Measurements from ENCODE around the gene MAP1B. TPM values are rescaled to one million over a fixed set of nuclear protein-coding genes. Genes with fewer than 3 reads are reported as not detected.

Gene MAP1B
- total RNA-seq, 1 donor from 2014 or later = 593 TPM

DNA sequence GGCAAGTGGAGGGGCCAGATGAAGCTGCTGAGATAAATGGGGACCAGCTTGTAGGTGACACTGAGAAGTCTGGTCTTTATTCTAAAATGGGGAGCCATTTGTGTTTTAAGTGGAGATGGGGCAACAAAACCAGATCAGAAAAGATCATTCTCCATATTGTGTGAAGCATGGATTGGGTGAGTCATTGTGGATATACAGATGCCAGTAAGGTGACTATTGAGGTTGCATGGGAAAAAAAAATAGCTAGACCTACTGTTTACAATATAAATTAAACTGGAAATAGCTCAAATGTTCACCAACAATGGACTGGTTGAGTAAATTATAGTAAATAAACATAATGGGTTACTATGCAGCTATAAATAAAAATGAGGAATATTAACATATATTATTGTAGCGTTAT, 5.4 kb upstream of the MAP1B start:
- no peak for DNase-seq

DNA sequence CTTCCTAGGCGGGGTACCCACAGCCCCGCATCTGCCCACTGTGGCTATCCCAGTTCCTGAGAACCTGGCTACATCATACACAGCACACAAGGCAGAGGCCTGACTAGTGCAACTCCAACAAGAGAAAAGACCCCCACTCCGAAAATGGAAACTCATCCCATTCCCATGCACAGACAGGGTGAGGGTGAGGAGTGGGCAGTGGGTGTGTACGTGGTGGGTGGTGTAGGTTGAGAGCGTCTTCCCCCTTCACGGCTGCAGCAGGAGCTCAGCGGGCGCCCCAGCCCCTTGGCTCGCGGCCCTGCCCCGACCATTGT, 501 bp upstream of the MAP1B start:
- DNase-seq = no peak

DNA sequence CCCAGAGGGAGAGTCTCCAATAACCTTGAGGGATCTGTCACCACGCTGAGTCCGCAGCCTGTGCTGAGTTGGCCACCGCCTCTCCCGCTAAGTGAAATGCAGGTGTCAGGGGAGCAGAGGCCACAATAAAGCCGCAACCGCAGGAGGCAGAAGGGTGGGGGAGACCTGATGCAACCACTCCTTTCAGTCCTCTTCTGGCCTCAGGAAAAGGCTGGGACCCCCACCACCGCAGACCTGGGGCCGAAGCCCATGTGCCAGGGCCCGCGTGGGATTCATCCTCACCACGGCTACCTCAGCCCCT, 576 bp downstream of the MAP1B start:
- DNase-seq = no peak

DNA sequence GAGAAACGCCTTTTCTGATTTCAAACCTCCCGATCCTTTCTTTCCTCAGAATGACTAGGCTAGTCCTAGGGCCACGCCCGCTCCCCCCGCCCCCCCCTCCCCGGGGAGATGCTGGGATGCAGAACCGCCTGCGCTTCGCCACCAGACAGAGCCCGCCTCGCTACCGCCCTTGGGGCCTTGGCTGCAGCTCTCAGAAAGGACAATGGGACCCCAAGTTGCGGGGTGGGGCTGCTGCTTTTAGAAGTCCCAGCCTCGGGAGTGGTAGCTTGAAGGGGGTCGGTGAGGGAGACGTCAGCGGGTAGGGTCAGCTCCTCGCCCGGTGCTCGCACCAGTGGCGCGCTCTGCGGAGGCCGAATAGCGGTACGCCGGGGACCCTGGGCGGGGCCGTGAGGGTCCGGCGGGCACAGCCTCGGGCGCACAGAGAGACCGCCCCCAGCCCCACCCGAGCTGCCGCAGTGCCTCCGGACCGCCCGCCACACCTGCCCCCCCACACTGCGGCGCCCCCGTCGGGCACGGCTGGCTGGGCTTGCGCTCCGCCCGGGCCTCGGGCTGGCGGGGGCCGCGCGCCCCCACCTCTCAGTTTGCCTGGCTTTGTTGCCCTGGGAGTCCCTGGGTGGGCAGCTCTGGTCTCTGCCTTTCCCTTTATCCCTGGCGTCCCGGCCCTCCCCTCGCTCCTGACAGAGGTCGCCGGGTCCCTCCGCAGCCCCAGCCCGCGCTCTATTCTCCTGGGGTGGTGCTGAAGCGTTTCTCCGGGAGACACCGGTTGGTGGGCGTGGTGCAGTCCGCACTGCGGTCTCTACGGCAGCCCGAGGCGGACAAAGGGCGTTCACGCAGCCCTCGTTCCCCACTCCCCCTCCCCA, 1.2 kb downstream of the MAP1B start:
- DNase-seq = peak; percentile 64

DNA sequence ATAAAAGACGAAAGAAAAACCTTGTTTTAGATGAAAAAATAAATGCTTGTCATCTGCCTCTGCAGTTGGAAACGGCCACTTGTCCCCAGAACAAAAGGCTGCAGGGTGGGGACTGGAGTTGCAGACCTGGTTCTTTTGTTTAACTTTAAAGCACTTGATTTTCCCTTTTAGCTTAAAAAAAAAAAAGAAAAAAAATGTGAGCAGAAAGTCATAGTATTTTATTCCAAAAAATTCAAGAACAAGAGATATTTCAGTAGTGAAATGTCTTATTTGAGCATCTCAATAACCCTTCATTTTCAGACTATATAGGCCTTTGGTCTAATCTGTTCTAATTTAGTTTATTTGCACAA, 1.8 kb downstream of the MAP1B start:
- no peak for DNase-seq

DNA sequence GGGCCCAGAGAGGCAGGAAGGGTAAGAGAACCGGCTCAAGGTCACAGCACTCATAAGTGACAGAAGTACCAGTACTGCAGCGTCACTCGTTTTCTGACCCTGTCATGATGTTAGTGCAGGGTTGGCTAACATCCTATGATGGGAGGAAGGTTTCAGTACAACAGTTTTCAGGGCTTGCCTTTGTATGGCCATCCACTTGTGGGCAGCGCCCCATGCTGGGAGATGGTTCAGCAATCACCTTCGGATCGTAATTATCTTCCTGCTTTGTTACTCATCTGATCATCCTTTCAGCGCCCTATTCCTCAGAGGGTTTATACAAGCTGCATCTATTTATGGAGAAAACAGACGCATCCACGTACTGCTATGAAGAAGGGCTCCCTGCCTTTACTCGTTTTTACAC, 2.4 kb downstream of the MAP1B start:
- DNase-seq = no peak

DNA sequence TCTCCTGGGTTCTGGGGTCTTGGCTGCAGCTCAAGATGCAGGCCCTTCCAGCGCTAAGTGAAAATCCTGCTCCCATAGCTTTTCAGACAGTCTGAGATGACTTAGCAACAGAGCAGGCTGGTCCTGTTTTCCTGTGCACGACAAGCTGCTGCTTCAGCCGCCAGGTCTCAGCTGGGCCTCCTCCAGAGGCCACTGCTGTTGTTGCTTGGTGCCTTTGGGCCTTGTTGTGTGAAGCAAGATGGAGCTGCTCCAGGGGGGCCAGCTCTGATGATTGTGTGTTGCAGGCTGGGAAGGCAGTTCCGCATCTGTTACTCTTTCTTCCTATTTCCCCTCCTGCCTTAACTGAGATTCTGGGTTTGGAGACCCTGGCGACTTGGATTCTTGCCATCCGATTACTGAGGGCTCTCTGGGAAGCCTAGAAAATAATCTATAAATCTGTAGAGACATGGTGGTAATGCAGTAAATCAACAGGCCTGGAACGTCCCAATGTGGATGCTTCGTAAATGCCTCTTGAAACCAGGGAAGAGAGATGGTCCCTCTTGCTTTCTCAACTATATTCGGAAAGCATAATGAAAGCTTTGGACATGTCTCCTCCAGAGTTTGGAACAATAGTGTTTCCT, 3.2 kb downstream of the MAP1B start:
- peak; percentile 22 for DNase-seq

DNA sequence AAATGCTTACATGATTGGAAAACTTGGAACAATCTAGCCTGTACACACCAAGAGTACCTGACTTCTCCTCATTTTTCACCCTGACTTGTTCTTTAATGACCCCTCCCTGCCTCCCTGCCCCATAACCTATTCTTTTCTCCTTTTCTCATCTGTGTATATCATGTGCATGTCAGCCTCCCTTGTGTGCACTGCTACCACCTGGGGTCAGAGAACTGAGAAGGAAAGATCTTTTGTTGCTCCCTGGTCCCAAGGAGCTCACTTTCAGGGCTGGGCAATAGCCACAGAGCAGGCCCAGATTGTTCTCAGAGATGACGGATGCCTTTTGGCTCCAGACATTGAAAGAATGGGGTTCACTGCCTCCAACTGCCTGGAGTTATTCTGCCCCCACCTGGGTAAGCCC, 5.1 kb downstream of the MAP1B start:
- no peak for DNase-seq

DNA sequence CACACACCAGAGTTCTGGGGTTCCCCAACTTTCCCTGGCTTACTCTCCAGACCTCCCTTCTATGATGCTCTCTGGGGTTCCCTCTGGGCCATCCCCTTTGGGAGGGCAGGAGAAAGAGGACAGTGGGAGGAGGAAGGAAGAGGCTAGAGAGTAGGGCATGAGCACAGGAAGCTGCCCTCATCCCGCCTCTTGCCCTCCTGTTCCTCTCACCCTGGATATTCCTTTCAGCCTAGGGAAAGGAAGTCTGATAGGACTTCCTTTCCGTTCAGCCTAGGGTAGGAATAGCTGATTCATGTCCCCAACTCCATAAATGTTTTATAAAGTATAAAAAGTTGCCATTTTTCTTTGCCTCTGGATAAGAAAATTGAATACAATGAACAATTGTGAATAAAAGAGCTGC, 7.4 kb downstream of the MAP1B start:
- DNase-seq = no peak

DNA sequence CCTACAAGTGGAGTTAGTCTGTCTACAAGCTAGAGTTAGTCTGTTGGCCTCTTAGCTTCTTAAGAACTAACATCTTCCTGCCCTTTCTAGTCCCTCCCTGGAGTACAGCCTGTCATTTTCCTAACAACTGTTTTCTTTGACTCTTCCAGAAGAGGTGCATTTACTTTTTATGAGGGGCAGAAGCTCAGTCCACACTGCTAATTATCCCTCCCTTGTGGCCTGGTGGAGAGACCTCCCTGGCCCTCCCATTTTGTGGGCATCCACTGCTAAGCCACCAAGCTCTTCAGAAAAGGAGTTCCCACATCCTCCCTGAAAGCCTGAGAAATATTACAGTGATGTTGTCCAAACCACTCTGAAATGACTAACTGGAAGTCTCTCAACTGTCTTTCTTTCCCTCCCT, 8.0 kb downstream of the MAP1B start:
- no peak for DNase-seq

DNA sequence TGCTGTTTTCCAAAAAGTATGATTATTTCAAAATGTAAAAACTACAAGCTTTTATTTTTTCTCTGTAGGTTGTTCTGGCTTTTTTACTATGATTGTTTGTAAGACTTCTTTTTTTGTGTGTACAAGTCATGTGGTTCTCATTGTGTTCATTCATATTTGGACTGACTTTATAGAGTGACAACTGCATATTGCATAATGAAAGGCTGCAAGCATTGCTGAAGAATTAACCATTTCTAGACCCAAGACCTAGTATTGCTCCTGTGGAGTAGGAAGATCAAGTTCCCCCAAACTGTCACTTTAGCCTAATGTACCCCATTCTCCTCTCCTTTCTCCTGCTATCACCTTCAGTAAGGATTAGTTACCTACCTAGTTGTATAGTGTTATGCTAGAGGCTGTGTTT, 10.0 kb downstream of the MAP1B start:
- DNase-seq = no peak

DNA sequence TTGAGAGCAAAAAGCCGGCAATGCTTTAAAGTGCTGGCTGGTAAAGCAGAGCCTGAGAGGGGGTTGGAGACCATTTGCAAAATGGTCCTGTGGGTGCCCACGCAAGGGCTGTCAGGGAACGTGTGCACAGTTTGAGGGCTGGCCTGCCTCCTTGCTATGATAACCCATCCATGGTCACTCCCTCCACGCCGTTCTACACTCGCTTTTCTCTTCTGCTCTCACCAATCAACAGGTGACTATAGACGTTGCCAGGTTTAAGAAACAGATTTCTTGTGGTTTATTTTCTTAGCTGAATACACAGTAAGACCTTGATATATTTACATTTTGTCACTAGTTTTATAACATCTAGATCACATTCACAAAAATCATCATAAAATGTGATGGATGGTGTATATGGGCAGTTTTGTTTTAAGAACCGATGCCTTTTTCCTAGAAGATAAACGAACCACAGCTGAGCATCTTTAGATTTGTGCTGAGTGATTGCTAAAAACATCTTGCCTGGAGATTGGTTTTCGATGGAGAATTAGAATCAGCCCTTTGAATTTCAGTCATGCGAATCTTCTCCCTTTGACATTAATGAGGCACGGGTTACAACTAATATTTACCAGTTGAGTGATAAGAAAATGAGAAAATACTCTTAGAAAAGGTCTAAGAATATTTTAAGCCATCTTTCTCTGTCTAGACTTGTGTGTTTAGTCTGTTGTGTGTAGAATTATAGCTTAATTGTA, 13.9 kb downstream of the MAP1B start:
- no peak for DNase-seq

DNA sequence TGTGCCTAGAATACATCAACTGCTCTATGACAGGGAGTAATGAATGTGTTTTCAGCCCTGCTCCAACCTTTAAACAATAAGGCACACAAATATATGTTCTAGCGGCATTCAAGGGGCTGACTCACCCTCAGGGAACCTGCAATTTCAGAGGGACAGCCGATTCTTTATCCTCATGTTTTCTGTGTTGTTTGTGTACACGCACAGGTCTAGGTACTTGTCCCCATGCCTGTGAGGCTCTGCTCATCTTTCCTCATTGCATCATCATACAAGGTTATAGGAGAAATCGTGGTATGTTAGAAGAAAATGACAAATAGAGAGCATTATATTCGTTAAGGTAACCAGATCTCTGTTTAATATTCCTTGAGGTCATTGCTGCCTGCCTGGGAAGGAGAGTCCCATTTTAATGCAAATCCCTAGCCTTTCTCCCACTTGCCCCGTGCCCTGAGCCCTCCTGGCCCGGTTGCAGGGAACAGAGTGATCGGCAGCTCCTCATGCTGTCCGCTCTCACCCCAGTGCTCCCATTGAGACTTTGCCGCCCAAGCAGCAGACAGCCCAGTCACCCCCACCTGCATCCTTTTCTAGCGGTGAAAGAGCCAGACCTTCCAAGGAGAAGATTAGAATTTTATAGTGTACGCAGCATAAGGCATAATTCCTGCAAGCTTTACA, 14.6 kb downstream of the MAP1B start:
- no peak for DNase-seq

DNA sequence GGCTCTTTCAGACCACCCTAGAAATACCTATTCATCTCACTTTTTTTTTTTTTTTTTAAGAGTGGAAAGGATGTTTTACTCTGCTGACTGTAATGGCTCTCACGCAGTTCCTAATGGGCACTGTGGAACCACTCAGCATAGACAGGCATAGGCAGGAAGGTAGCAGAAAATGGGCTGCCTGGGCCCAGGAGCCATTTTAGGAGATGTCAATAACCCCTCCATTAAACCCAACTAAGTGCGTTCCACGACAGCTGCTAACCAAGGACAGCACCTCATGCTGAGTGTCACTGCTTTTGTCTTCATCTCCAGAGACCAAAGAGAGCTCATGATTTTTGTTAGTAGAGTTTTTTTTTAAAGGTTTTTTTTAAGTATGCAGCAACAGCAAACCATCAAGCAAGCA, 15.3 kb downstream of the MAP1B start:
- DNase-seq = no peak

DNA sequence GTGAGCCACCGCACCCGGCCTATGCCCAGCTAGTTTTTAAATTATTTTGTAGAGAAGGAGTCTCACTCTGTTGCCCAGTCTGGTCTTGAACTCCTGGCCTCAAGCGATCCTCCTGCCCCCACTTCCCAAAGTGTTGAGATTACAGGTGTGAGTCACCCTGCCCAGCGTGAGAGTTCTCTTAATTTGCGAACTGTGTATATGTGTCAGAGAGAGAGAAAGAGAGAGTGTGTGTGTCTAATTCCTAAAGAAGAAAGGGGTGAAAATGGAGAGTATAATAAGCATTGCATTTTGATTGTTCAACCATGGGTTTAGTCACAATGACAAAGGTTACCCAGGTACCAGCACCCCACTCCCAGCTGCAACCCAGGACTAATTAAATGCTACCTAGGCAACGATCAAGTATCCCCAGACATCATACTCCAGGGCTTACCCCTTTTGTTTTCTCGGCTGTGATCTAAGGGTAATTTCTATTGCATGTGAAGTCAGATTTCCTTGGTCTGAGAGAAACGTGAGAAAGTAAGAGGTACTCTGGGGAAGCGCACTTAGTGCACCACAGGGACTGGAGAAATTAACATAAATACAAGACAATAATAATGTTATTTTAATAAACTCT, 16.6 kb downstream of the MAP1B start:
- DNase-seq = no peak

DNA sequence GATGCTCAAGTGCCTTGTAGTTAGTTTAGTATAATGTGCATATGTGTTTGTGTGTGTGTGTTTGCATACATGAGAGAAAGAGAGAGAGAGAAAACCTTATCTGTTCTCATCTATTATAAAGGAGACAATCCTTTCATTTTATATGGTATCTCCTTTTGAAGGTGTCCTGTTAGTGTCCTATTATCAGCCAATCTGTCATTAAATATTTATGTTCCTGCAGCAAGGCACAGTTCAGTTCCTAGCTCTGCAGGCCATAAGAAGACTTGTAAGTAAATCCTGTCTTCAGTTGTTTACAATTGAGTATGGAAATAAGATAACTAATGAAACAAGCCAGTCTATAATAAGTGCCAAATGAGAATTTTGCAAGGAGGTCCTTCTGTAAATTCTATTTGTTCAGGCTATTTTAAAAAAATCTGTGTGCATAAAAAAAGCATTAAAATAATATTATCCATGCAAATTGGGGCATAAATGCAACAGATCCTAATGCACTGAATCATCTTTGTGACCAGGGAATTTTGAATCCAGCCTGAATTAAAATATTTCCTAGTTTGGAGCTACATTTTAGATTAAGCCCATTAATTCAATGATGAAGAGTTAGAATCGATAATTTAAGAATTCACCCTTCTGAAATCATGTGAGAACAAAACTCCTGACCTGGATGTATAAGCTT, 18.1 kb downstream of the MAP1B start:
- no peak for DNase-seq

DNA sequence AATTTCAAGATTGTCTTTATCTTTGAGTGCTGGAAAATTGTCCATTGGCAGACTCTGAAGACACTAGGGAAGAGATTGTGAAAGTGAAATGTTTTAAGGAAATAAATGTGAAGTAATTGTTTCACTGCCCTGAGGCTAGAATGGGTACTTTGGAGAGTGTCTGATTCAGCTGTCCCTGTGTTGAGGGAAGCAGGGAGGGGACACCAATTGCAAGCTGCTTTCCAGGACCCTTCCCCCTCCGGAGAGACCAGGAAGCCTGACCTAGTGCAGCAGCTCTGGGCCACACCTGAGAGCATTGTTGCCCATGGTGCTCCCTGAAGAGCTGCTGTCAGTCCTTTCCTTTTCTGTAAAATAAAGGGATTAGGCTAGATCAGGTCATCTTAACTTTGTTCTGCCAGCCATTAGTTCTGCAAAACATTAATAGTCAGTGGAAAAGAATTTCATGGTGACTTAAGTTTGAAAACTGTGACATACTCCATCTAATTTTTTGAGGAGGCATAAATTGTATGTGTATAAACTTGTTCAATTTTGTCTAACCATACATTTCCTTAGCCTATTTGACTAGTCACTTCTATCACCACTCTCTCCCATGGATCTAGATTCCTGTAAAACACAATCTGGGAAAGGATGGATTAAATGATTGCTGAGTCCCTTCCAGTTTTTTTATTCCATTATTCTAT, 18.8 kb downstream of the MAP1B start:
- no peak for DNase-seq

DNA sequence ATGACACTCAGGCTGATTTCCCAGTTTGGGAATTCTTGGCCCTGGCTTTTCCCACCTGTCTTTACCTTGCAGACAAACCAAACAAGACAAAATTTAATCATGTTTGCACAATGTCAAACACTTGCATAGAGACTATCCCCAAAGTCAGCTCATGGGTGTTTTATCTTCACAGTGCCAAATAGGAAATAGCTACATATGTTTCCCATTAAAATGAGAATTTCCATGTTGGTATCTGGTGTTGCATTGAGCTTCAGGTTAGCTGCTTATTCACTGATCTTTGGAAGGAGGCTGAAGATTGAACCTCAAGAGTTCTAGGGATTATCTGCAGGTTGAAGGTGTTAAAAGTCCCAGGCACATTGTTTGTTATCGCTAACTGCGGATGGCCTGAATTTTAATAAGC, 19.5 kb downstream of the MAP1B start:
- no peak for DNase-seq

DNA sequence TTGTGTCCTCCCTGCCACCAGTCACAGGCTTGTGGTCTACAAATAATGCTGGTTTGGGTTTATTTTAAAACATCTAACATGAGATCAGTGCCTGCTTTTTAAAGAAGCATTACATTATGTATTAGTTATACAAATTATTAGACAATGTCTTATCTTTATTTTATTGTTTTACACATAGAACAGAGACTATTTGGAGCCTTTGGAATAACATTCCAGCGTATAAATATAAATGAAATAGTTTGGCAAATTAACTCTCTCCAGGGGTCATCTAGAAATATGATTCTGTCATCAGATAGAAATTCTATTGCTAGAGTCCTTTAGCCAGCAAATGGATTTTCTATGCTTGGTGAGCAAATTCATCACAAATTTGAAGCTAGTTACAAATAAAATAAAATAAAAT, 22.4 kb downstream of the MAP1B start:
- no peak for DNase-seq

DNA sequence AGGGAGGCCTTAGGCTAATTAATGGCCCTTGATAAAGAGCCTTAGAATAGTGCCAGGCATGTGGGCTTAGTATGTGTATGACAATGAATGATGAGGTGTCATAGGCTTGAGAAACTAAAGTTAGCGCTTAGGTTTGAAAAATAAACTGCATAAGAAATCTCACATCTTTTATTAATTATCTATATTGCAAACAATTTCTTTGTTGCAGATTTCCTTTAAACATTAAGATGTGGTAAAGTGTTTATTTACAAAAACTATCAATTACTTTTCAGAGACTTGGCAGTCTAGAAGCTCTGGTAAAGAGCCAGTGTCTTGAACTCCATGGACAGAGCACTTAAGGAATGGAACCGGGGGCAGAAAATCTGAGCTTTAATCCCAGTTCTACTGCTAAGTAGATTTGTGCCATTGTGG, 23.1 kb downstream of the MAP1B start:
- DNase-seq = no peak

DNA sequence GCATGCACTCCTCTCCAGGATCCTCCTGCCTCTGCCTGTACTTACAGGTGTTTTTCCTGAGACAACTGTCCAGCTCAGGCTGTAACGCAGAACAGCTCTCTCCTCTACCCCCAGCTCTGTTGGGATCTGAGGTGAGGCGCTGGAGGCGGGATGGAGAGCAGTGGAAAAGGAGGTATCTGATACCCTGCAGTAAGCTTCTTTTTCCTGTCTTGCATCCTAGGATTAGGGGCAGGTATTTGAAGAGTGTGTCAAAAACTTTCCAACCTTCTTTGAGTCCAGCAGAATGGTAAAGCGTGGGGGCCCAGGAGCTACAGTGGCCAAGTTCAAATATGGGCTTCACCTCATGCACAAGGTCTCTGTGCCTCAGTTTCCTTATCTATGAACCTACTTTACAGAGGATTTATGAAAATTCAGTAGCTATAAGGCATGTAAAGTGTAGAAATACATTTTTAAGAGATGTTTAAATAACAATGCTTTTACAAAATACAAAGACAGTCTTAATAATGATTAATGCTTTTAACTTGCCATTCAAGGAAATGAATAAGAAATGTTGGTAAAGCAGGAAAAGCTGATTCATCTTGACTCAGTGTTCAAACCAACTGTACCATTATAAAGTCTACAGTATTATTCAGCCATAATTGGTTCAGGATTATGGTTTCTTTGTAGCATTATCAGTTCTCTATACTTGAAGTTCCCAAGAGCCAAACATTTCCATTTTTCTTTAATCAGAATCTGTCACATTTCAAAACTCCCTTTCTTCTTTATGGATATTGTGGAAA, 26.1 kb downstream of the MAP1B start:
- no peak for DNase-seq

Measured in occipital lobe (tissue), 2 donors.